ENCODE measurements around the gene ZBTB33. TPM values are rescaled to one million over a fixed set of nuclear protein-coding genes. Genes with fewer than 3 reads are reported as not detected.

ZBTB33 gene
- total and polyA plus RNA-seq, 2 of the 13 experiments (the other 11 are each of a cell fraction or from before 2014, with no cell fraction given): 6.5 to 20.2 TPM

GRCh38 chrX:120286733-120287512 is 36.3 kb downstream of the ZBTB33 start (continued):
- TF ChIP-seq ZBTB10 (CRISPR knock-in tag; IDR thresholded peaks at IDR 0.05; ENCODE audit: borderline replicate concordance) (peak; percentile 44; the same call in 1 of the 2 replicates), BCL6 (CRISPR knock-in tag; IDR thresholded peaks at IDR 0.05) (peak; percentile 56; the same call in 1 of the 2 replicates), JARID2 (CRISPR knock-in tag; IDR thresholded peaks at IDR 0.05; ENCODE audit: insufficient replicate concordance) (no peak), RBFOX2 (IDR thresholded peaks at IDR 0.05; ENCODE audit: low read depth, low read length) (no peak), ZBTB25 (CRISPR knock-in tag; IDR thresholded peaks at IDR 0.05) (no peak), CREM (IDR thresholded peaks at IDR 0.05) (peak; percentile 39; the same call in 1 of the 2 replicates), CREM (CRISPR knock-in tag; IDR thresholded peaks at IDR 0.05) (no peak), SOX6 (IDR thresholded peaks at IDR 0.05) (no peak), SOX6 (CRISPR knock-in tag; IDR thresholded peaks at IDR 0.05) (peak; percentile 87), ZFP1 (CRISPR knock-in tag; IDR thresholded peaks at IDR 0.05) (no peak), TOPORS (CRISPR knock-in tag; IDR thresholded peaks at IDR 0.05) (no peak), POLR2A (IDR thresholded peaks at IDR 0.05; ENCODE audit: insufficient read depth in 1 of 2, low read depth in 2 of 2, low read length in 2 of 2) (0 out of 4 replicates have a peak, but pooled peaks of 1 of the 2 experiments have one; percentile 19), GATA4 (IDR thresholded peaks at IDR 0.05; ENCODE audit: borderline replicate concordance, low read depth) (no peak), ZNF619 (CRISPR knock-in tag; IDR thresholded peaks at IDR 0.05) (no peak), ZNF562 (CRISPR knock-in tag; IDR thresholded peaks at IDR 0.05; ENCODE audit: borderline replicate concordance) (no peak), SP5 (CRISPR knock-in tag; IDR thresholded peaks at IDR 0.05; ENCODE audit: borderline replicate concordance, low read depth) (0 out of 2 replicates have a peak, but pooled peaks have one; percentile 24), ZNF605 (CRISPR knock-in tag; IDR thresholded peaks at IDR 0.05) (no peak), POGZ (CRISPR knock-in tag; IDR thresholded peaks at IDR 0.05) (0 out of 2 replicates have a peak, but pooled peaks have one; percentile 20), PRDM4 (CRISPR knock-in tag; IDR thresholded peaks at IDR 0.05; ENCODE audit: borderline replicate concordance) (no peak), EP300 (IDR thresholded peaks at IDR 0.05; ENCODE audit: low read depth in 2 of 2, low read length in 2 of 2) (peak in 1 of 2 experiments; percentile 87; a peak in 3 of 4 replicates), EP300 (CRISPR knock-in tag; IDR thresholded peaks at IDR 0.05; ENCODE audit: borderline replicate concordance) (peak; percentile 24; the same call in 1 of the 2 replicates), ZNF703 (CRISPR knock-in tag; IDR thresholded peaks at IDR 0.05; ENCODE audit: borderline replicate concordance) (no peak), HDAC2 (CRISPR knock-in tag; IDR thresholded peaks at IDR 0.05) (peak; percentile 44; the same call in 1 of the 2 replicates)

Data from HepG2 (cell line).